HepG2 (cell line): ENCODE results near the gene HOXD1. TPM values are rescaled to one million over a fixed set of nuclear protein-coding genes. Genes with fewer than 3 reads are reported as not detected.

Experiments used
- GABPA ChIP-seq, 2 experiments: IDR thresholded peaks; 2 replicates each; pipeline ENCODE4 v1.6.1; 2011 to 2016; ENCODE audit warnings: low read depth in 2 of 2, low read length in 1 of 2, missing biosample characterization in 1 of 2, missing genetic modification characterization in 1 of 2
- GPN1 ChIP-seq: sonication (generic); formaldehyde crosslinking; IDR thresholded peaks from 2 replicates; pipeline ENCODE4 v1.5.1; 2020; ENCODE audit warnings: missing genetic modification reagents, borderline replicate concordance
- HIC2 ChIP-seq: sonication (generic); formaldehyde crosslinking; IDR thresholded peaks from 2 replicates; pipeline ENCODE4 v1.9.0; 2022; ENCODE audit warnings: low read depth, missing genetic modification reagents
- HOXA7 ChIP-seq: sonication (generic); formaldehyde crosslinking; IDR thresholded peaks from 2 replicates; pipeline ENCODE4 v1.8.1; 2022; ENCODE audit warnings: mild to moderate bottlenecking, missing genetic modification reagents, moderate library complexity
- IKZF1 ChIP-seq: fragments of 450-650 bp; IDR thresholded peaks from 2 replicates; pipeline ENCODE4 v1.7.1; 2016
- KLF9 ChIP-seq: IDR thresholded peaks from 2 replicates; pipeline ENCODE4 v1.6.1; 2016; ENCODE audit warnings: low read depth
- MEIS2 ChIP-seq: sonication (generic); formaldehyde crosslinking; IDR thresholded peaks from 2 replicates; pipeline ENCODE4 v1.9.0; 2021; ENCODE audit warnings: mild to moderate bottlenecking, missing genetic modification reagents
- SNAI1 ChIP-seq: sonication (generic); formaldehyde crosslinking; IDR thresholded peaks from 2 replicates; pipeline ENCODE4 v1.5.0; 2020; ENCODE audit warnings: mild to moderate bottlenecking, missing genetic modification reagents, borderline replicate concordance
- SRF ChIP-seq: IDR thresholded peaks from 2 replicates; pipeline ENCODE4 v1.6.1; 2011; ENCODE audit warnings: mild to moderate bottlenecking, low read depth, low read length, moderate library complexity
- THAP8 ChIP-seq: sonication (generic); formaldehyde crosslinking; IDR thresholded peaks from 2 replicates; pipeline ENCODE4 v1.5.1; 2020; ENCODE audit warnings: missing genetic modification reagents, mild to moderate bottlenecking, borderline replicate concordance
- TOPORS ChIP-seq: sonication (generic); formaldehyde crosslinking; IDR thresholded peaks from 2 replicates; pipeline ENCODE4 v1.8.0; 2023; ENCODE audit warnings: mild to moderate bottlenecking, missing genetic modification reagents
- YEATS4 ChIP-seq: sonication (generic); formaldehyde crosslinking; IDR thresholded peaks from 2 replicates; pipeline ENCODE4 v1.4.0; 2020; ENCODE audit warnings: missing genetic modification reagents, borderline replicate concordance
- ZBTB38 ChIP-seq: sonication (generic); formaldehyde crosslinking; IDR thresholded peaks from 2 replicates; pipeline ENCODE4 v1.5.1; 2020; ENCODE audit warnings: mild to moderate bottlenecking, missing genetic modification reagents
- ZBTB7B ChIP-seq: sonication (generic); formaldehyde crosslinking; IDR thresholded peaks from 2 replicates; pipeline ENCODE4 v1.4.0; 2020; ENCODE audit warnings: missing genetic modification reagents
- ZKSCAN1 ChIP-seq: fragments of 150-350 bp; IDR thresholded peaks from 2 replicates; pipeline ENCODE4 v1.6.1; 2014; ENCODE audit warnings: low read length
- ZNF30 ChIP-seq: sonication (generic); formaldehyde crosslinking; IDR thresholded peaks from 2 replicates; pipeline ENCODE4 v1.5.0; 2020; ENCODE audit warnings: mild to moderate bottlenecking, missing genetic modification reagents
- ZNF34 ChIP-seq: sonication (generic); formaldehyde crosslinking; IDR thresholded peaks from 2 replicates; pipeline ENCODE4 v1.4.0; 2020; ENCODE audit warnings: mild to moderate bottlenecking, missing genetic modification reagents, borderline replicate concordance
- ZNF710 ChIP-seq: sonication (generic); formaldehyde crosslinking; IDR thresholded peaks from 2 replicates; pipeline ENCODE4 v1.5.0; 2020; ENCODE audit warnings: mild to moderate bottlenecking, missing genetic modification reagents, borderline replicate concordance
- ZNF776 ChIP-seq: sonication (generic); formaldehyde crosslinking; IDR thresholded peaks from 2 replicates; pipeline ENCODE4 v1.4.0; 2020; ENCODE audit warnings: mild to moderate bottlenecking, missing genetic modification reagents
- polyA plus RNA-seq, 8 experiments: library from polyadenylated mRNA; depleted of rRNA in 3 of 8; stranded (reverse) in 7 of 8; unstranded in 1 of 8; fragments of >200 nt; fragmentation: Illumina TruSeq in 4 of 8; extraction: Trizol in 4 of 8; gene quantifications; 2 replicates each; pipeline versions ENCODE4 v1.2.1 to v1.2.3, GENCODE V29; 2011 to 2016; ENCODE audit warnings: low read depth in 4 of 8, missing spikeins in 1 of 8, mixed read lengths in 1 of 8; ENCODE audit not compliant: insufficient read depth in 1 of 8
- total RNA-seq, 5 experiments: library from RNA; depleted of rRNA; stranded (reverse); fragments of >200 nt; fragmentation: Illumina TruSeq; extraction: Trizol; gene quantifications; 2 replicates each; pipeline ENCODE4 v1.2.3, GENCODE V29; 2016; ENCODE audit warnings: low read depth in 1 of 5
- TF ChIP-seq, protein P1 (sequence below): sonication (generic); formaldehyde crosslinking; IDR thresholded peaks from 2 replicates; pipeline ENCODE4 v1.5.1; 2020; ENCODE audit warnings: missing genetic modification reagents, mild to moderate bottlenecking, borderline replicate concordance
- TF ChIP-seq, protein P2 (sequence below): fragments of 450-650 bp; IDR thresholded peaks from 2 replicates; pipeline ENCODE4 v1.6.1; 2017; ENCODE audit warnings: mild to moderate bottlenecking

Gene HOXD1
- total and polyA plus RNA-seq, 2 of the 13 experiments (the other 11 are each of a cell fraction or from before 2014, with no cell fraction given): 10.0 to 22.3 TPM

DNA sequence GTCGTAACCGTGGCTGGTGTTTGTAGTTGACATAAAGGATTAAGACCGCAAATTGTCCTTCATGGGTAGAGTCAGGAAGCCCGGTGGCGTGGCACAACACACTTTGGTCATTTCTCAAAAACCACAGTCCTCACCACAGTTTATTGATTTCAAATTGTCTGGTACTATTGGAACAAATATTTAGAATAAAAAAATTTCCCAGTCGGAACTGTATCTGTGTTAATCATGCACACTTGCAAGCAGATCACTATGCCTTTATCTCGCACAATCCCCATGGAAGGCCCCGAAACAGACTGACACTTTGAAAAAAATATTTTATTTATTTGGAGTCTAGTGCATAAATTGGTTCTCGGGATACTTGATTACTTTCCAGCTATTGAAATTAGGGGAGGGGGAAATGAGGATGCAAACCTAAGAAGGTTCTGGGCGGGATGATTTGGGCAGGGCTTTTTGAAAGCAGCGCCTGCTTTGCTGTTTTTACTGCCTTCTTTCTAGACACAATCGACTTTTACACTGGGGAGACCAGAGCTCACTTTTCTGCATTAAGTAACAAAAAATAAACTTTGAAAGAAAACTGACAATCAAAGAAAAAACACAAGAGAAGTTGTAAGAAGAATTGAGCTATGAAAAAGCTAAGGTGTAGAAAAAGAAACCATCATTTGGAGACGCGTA lies 15.4 kb upstream of the HOXD1 start (continued):
- no peak for TF ChIP-seq ZNF710
- no peak for TF ChIP-seq YEATS4 (CRISPR knock-in tag)
- TF ChIP-seq SRF: no peak
- TF ChIP-seq HIC2 (CRISPR knock-in tag): peak; percentile 38; the same call in 1 of the 2 replicates
- no peak for TF ChIP-seq GABPA (IDR thresholded peaks at IDR 0.05; ENCODE audit: low read depth, low read length)
- TF ChIP-seq GABPA (CRISPR knock-in tag; IDR thresholded peaks at IDR 0.05; ENCODE audit: low read depth): peak; percentile 41; the same call in 1 of the 2 replicates
- TF ChIP-seq ZNF776 (CRISPR knock-in tag): no peak
- TF ChIP-seq GPN1 (CRISPR knock-in tag): no peak
- TF ChIP-seq, protein P1, sequence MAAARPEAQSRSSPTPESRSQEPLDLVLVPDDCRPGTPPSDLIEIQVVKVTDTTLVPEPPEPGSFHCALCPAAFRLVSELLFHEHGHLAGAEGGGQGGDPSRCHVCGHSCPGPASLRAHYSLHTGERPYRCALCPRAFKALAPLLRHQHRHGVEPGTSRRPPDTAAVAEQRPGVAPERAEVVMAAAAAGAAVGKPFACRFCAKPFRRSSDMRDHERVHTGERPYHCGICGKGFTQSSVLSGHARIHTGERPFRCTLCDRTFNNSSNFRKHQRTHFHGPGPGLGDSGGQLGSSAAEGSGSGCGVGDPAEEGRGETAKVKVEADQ (CRISPR knock-in tag): no peak
- TF ChIP-seq, protein P2, sequence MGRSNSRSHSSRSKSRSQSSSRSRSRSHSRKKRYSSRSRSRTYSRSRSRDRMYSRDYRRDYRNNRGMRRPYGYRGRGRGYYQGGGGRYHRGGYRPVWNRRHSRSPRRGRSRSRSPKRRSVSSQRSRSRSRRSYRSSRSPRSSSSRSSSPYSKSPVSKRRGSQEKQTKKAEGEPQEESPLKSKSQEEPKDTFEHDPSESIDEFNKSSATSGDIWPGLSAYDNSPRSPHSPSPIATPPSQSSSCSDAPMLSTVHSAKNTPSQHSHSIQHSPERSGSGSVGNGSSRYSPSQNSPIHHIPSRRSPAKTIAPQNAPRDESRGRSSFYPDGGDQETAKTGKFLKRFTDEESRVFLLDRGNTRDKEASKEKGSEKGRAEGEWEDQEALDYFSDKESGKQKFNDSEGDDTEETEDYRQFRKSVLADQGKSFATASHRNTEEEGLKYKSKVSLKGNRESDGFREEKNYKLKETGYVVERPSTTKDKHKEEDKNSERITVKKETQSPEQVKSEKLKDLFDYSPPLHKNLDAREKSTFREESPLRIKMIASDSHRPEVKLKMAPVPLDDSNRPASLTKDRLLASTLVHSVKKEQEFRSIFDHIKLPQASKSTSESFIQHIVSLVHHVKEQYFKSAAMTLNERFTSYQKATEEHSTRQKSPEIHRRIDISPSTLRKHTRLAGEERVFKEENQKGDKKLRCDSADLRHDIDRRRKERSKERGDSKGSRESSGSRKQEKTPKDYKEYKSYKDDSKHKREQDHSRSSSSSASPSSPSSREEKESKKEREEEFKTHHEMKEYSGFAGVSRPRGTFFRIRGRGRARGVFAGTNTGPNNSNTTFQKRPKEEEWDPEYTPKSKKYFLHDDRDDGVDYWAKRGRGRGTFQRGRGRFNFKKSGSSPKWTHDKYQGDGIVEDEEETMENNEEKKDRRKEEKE: no peak
- TF ChIP-seq HOXA7 (CRISPR knock-in tag): no peak
- no peak for TF ChIP-seq MEIS2 (CRISPR knock-in tag)
- TF ChIP-seq TOPORS (CRISPR knock-in tag): no peak
- no peak for TF ChIP-seq KLF9 (CRISPR knock-in tag)
- TF ChIP-seq ZNF30 (CRISPR knock-in tag): no peak
- no peak for TF ChIP-seq ZBTB7B (CRISPR knock-in tag)
- no peak for TF ChIP-seq THAP8
- no peak for TF ChIP-seq SNAI1 (CRISPR knock-in tag)
- TF ChIP-seq ZNF34: no peak
- no peak for TF ChIP-seq ZKSCAN1
- TF ChIP-seq IKZF1: no peak
- peak; percentile 55; the same call in 1 of the 2 replicates for TF ChIP-seq ZBTB38
